Measurements from ENCODE around the gene HLA-DRA. TPM values are rescaled to one million over a fixed set of nuclear protein-coding genes. Genes with fewer than 3 reads are reported as not detected.

The HLA-DRA gene
- 8.5 TPM for total RNA-seq

DNA sequence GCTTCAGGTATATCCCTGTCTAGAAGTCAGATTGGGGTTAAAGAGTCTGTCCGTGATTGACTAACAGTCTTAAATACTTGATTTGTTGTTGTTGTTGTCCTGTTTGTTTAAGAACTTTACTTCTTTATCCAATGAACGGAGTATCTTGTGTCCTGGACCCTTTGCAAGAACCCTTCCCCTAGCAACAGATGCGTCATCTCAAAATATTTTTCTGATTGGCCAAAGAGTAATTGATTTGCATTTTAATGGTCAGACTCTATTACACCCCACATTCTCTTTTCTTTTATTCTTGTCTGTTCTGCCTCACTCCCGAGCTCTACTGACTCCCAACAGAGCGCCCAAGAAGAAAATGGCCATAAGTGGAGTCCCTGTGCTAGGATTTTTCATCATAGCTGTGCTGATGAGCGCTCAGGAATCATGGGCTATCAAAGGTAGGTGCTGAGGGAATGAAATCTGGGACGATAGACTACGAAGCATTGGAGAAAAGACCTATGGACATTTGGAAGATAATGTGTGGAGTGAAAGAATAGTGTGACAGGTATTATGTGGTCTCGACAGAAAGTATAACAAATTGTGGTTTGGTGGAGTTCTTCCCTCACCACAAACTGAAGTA, at the start of gene HLA-DRA:
HLA-DRA (plus strand) TSS at position 286 of the 613 bp plus-strand sequence; CDS start at position 350, 64 bp downstream.

DNA sequence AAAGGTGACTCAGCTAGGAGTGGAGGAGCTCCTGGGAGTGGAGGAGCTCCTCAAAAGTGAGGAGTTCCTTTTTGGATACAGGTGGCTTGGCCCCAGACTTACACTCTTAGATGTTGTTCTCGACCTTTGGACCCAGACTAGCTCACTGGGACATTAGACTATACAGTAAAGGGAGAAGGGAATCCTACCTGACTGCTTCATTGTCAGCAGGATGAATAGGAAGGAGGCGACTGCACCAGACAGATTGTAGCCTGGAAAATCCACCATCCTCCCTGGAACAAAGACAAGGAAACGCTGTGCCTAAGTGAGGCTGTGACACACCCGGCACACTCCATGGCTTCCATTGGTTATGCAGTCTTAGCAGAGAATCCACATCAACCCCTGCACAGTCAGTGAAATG, 32.8 kb upstream of the HLA-DRA start, which contains the start of gene BTNL2:
BTNL2 (minus strand) TSS at position 325 of the 400 bp plus-strand sequence; CDS start at position 267, 58 bp downstream.

Other genes starting within 250 kb of the HLA-DRA start
- gene PBX2, start 249.7 kb upstream of the HLA-DRA start, total RNA-seq = 29.5 TPM
- gene GPSM3, start 247.2 kb upstream of the HLA-DRA start, total RNA-seq = 1.4 TPM
- 8.8 TPM for gene NOTCH4, start 215.8 kb upstream of the HLA-DRA start, total RNA-seq
- not detected for gene TSBP1, start 68.0 kb upstream of the HLA-DRA start, total RNA-seq
- gene BTNL2, start 32.7 kb upstream of the HLA-DRA start, total RNA-seq = not detected
- 3.0 TPM for gene HLA-DRB5, start 90.4 kb downstream of the HLA-DRA start, total RNA-seq
- gene HLA-DRB1, start 150.0 kb downstream of the HLA-DRA start, total RNA-seq = 9.9 TPM
- 0.92 TPM for gene HLA-DQA1, start 197.5 kb downstream of the HLA-DRA start, total RNA-seq
- 4.4 TPM for gene HLA-DQB1, start 226.8 kb downstream of the HLA-DRA start, total RNA-seq